ENCODE results near the gene GSN.

Gene GSN

GRCh38 chr9:121372239-121373010, 104.5 kb downstream of the GSN start:
- no peak for DNase-seq (ENCODE audit: low read depth in 2 of 2)

GRCh38 chr9:121373011-121373729, 105.2 kb downstream of the GSN start:
- DNase-seq (ENCODE audit: low read depth in 2 of 2): no peak

DNA sequence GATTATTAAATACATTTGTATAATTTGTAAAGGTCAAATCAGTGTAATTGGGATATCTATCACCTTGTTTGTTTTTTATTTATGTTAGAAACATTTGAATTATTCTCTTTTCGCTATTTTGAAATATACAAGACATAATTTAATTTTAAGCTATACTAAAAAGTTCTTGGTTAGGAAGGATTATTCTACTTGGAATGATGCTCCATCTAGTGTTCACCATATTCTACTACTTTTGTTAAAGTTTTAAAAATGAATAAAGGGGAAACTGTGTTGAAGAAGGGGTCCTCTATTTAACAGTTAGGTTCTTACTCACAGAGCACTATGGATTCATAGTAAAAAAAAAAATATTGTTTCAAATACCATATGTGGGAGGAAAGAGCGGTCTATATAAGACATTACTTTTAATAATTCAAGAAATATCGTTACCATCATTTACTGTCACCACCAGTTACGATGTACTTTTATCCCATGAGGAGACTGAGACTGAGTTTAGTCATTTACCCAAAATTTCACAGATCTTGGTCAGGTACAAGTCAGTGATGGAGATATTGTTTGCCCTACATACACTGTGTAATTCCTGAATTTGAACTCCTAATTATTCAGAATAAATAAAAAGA, 108.4 kb downstream of the GSN start:
- no peak for DNase-seq (ENCODE audit: low read depth in 2 of 2)

DNA sequence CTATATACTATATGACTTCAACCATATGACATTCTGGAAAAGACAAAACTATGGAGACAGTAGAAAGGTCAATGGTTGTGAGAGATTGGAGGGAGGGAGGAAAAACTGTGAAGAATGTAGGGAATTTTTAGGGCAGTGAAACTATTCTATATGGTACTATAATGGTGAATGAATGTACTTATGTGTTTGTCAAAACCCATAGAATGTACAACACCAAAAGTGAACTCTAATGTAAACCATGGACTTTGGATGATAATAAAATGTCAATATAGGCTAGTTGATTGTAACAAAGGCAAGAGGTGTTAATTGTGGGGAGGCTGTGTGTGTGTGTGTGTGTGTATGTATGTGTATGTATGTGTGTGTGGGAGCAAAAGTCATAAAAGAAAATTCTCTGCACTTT, 112.9 kb downstream of the GSN start:
- no peak for DNase-seq (ENCODE audit: low read depth in 2 of 2)
